ENCODE measurements around the gene PALLD.
A peak's percentile ranks its signal among the peaks of the same experiment; 100 is the strongest.

PALLD gene

DNA sequence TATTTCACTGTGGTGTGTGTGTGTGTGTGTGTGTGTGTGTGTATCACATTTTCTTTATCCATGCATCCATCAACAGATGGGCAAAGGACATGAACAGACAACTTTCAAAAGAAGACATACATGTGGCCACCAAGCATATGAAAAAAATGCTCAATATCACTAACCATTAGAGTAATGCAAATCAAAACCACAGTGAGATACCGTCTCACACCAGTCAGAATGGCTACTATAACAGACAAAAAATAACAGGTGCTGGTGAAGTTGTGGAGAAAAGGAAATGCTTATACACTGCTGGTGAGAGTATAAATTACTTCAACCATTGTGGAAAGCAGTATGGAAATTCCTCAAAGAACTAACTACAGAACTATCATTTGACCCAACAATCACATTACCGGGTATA is 83.4 kb downstream of the PALLD start:
- Mint-ChIP-seq H3K27me3 (ENCODE audit: low read depth) (no peaks in the 10 kb centered on the region), H3K27ac (no peak overlapping the region), H3K36me3 (ENCODE audit: low read depth) (peaks cover 3% of the 10 kb centered on the region), H3K4me3 (no peak overlapping the region), H3K9me3 (peaks cover 26% of the 10 kb centered on the region), H3K4me1 (peaks cover 3% of the 10 kb centered on the region)
- TF ChIP-seq, protein P1, sequence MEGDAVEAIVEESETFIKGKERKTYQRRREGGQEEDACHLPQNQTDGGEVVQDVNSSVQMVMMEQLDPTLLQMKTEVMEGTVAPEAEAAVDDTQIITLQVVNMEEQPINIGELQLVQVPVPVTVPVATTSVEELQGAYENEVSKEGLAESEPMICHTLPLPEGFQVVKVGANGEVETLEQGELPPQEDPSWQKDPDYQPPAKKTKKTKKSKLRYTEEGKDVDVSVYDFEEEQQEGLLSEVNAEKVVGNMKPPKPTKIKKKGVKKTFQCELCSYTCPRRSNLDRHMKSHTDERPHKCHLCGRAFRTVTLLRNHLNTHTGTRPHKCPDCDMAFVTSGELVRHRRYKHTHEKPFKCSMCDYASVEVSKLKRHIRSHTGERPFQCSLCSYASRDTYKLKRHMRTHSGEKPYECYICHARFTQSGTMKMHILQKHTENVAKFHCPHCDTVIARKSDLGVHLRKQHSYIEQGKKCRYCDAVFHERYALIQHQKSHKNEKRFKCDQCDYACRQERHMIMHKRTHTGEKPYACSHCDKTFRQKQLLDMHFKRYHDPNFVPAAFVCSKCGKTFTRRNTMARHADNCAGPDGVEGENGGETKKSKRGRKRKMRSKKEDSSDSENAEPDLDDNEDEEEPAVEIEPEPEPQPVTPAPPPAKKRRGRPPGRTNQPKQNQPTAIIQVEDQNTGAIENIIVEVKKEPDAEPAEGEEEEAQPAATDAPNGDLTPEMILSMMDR (IDR thresholded peaks at IDR 0.05; ENCODE audit: unreplicated experiment in 3 of 3) = no peak

DNA sequence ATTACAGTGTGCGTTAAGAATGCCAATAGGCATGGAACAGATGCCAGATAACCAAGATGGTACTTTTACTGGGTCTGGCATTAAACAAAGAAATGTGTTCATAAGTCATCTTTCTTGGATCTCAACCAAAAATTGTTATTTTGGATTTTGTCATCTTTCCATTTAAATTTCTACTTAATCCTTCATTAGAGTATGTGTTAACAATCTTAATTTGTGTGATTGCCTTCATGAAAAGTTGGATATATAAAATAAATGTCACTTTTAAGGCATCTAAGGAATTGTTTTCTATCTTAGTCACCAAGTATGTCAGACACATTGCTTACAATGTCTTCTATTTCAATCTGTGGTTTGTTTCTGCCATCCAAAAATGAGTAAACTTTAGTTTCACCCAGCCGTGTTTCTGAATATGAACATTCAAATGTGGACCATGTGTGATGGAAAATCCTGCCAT is 87.5 kb downstream of the PALLD start:
- Mint-ChIP-seq H3K9me3 (peaks cover 24% of the 10 kb centered on the region), H3K36me3 (ENCODE audit: low read depth) (peaks cover 3% of the 10 kb centered on the region), H3K4me3 (no peak overlapping the region), H3K27ac (no peak overlapping the region), H3K27me3 (ENCODE audit: low read depth) (no peaks in the 10 kb centered on the region), H3K4me1 (peaks cover 39% of the 10 kb centered on the region)
- TF ChIP-seq, protein P1 (IDR thresholded peaks at IDR 0.05; ENCODE audit: unreplicated experiment in 3 of 3) = no peak

DNA sequence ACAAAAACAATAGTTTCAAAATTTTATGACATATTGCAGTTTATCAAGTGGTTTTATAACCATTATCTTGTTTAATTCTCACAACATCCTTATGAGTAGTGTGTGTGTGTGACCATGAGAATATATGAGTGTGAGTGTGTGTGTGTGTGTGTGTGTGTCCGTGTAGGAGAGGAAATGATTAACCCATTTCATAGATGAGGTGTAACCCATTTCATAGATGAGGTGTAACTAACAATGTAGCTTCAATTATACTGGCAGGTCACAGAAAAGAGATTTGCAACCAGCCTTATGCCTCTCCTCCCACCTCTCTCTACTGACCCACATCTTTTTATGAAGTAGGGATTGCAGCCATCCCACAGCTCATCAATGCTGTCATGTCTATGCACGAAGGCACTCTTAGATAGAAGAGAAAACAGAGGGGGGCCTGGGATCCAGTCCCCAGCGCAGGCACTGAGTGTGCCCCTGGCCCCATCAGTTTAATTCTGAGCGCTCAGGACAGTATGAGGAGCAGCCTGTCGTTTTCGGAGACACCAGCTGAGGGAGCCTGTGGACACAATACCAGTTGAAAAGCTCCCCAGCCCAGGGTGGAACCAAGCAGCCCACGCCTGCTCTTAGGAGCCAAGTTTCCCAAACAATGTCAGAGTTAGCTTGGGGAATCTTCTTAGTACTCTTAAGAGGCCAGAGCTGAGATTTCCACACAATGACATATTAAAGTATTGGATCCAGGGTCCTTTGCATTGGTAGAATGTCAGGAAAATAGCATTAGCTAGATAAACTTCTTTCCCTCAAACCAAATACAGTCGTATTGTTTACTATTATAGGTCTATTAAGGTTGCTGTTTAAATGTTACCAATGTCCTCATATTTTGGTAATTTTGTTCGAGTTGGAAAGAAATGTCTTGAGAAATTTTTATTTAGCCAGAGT is 88.6 kb downstream of the PALLD start:
- no peak overlapping the region for H3K4me3 Mint-ChIP-seq
- TF ChIP-seq, protein P1 (IDR thresholded peaks at IDR 0.05; ENCODE audit: unreplicated experiment in 3 of 3) = peak; percentile 56 to 74 (median 69)
- H3K4me1 Mint-ChIP-seq = peaks cover 43% of the 10 kb centered on the region
- H3K36me3 Mint-ChIP-seq (ENCODE audit: low read depth) = peaks cover 3% of the 10 kb centered on the region
- H3K27ac Mint-ChIP-seq = peak overlapping the region in 1 of 3 experiments; percentile 53
- H3K9me3 Mint-ChIP-seq = peaks cover 23% of the 10 kb centered on the region
- no peaks in the 10 kb centered on the region for H3K27me3 Mint-ChIP-seq (ENCODE audit: low read depth)

DNA sequence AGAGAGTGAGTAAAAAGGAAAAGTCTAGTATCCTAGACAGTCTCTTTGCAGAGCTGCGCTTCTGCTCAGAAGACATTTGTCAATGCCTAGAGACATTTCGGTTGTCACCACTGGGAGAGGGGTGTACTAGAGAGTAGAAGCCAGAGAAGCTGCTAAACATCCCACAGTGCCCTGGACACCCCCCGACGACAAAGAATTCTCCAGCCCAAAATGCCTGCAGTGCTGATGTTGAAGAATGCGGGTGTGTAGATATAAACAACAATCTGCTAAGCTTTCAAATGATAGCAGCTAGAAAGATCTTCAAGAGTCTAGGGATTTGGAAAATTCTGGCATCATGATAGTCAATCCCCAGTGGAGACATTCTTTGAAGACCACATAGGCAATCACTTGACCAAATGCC is 90.1 kb downstream of the PALLD start:
- no peaks in the 10 kb centered on the region for H3K36me3 Mint-ChIP-seq (ENCODE audit: low read depth)
- H3K4me3 Mint-ChIP-seq = no peak overlapping the region
- H3K27ac Mint-ChIP-seq = no peak overlapping the region
- peaks cover 43% of the 10 kb centered on the region for H3K4me1 Mint-ChIP-seq
- H3K27me3 Mint-ChIP-seq (ENCODE audit: low read depth) = no peaks in the 10 kb centered on the region
- peaks cover 8% of the 10 kb centered on the region for H3K9me3 Mint-ChIP-seq
- TF ChIP-seq, protein P1 (IDR thresholded peaks at IDR 0.05; ENCODE audit: unreplicated experiment in 3 of 3) = no peak

DNA sequence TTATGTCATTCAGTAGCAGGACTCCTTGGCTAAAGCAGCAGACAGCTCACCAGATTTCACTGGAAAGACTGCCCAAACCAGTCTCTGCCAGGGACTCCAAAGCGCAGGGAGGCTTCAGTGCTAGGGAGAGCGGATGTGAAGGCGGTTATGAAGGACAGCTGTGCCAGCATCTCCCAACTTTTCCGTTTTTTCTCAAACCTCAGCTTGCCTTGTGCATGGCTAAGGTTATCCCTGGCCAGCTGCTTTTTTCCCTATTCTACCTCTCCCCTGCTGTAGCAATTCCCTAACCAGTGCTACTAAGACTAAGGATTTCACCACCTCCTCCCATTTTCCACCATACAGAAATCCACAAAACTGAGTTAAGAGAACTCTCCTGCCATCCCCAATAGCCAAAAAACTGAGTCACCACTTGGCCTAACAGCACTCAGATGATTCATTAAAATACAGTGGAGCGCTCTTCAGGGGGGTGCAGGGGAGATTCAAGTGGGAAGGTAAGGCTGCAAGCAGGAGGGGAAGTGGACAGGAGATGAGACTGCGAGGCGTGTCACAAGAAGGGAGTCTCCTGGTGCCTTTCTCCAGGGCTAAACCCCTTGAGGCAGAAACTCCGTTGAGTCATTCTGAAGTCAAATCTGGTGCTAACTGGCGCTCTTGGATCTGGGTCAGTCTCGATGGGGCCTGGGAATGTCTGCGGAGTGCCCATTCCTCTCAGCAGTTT is 90.7 kb downstream of the PALLD start:
- TF ChIP-seq, protein P1 (IDR thresholded peaks at IDR 0.05; ENCODE audit: unreplicated experiment in 3 of 3) = no peak
- H3K36me3 Mint-ChIP-seq (ENCODE audit: low read depth) = no peaks in the 10 kb centered on the region
- H3K27ac Mint-ChIP-seq = peak overlapping the region in 2 of 3 experiments; percentile 11
- peaks cover 43% of the 10 kb centered on the region for H3K4me1 Mint-ChIP-seq
- no peak overlapping the region for H3K4me3 Mint-ChIP-seq
- no peaks in the 10 kb centered on the region for H3K27me3 Mint-ChIP-seq (ENCODE audit: low read depth)
- peaks cover 1% of the 10 kb centered on the region for H3K9me3 Mint-ChIP-seq

Data from nephron (organoid).